Panc1 (cell line): ENCODE measurements around the gene LMBRD2. TPM values are rescaled to one million over a fixed set of nuclear protein-coding genes. Genes with fewer than 3 reads are reported as not detected.

Source experiments
- ATAC-seq: fragments of 200-7000 bp; cut with Tn5 transposase; 2 replicates; pipeline ENCODE4 v1.9.1; 2020; ENCODE audit warnings: mild to moderate bottlenecking, moderate library complexity
- BruUV-seq: library from RNA; stranded (reverse); fragments of 400-500 nt; replicated peaks from 2 replicates; lab custom pipeline; 2021; lab: Mats Ljungman, UMichigan
- CTCF ChIA-PET: fragments of 300-600 bp; sonication (Branson Sonifier 250); formaldehyde crosslinking; loops from one replicate; lab custom pipeline; 2022; ENCODE audit warnings: antibody characterized with exemption; lab: Charles Lee
- POLR2A ChIA-PET: fragments of 300-600 bp; sonication (Branson Sonifier 250); formaldehyde crosslinking; loops from one replicate; lab custom pipeline; 2022; ENCODE audit warnings: antibody characterized with exemption; lab: Charles Lee
- DNase-seq: peaks from one replicate; pipeline ENCODE4 v3.0.0-alpha.2; 2010; ENCODE audit warnings: low read depth, low spot score
- H3K27ac ChIP-seq: 2 replicates; pipeline ENCODE4 v1.5.1; 2011; ENCODE audit warnings: mild to moderate bottlenecking, low read length, inconsistent platforms
- H3K27me3 ChIP-seq: fragments of 200-500 bp; sonication (Bioruptor generic); 2 replicates; pipeline ENCODE4 v1.6.0; 2014; ENCODE audit warnings: low read length, inconsistent platforms; ENCODE audit not compliant: control insufficient read depth, insufficient read depth
- H3K36me3 ChIP-seq: fragments of 200-500 bp; sonication (Bioruptor generic); 2 replicates; pipeline ENCODE4 v1.5.1; 2014; ENCODE audit warnings: inconsistent platforms, mild to moderate bottlenecking, low read length, moderate library complexity; ENCODE audit not compliant: control insufficient read depth, insufficient read depth
- H3K4me1 ChIP-seq: 2 replicates; pipeline ENCODE4 v1.5.1; 2011; ENCODE audit warnings: inconsistent platforms, mild to moderate bottlenecking, low read length, moderate library complexity; ENCODE audit not compliant: control insufficient read depth, insufficient read depth
- H3K4me3 ChIP-seq, 2 experiments: 2 replicates each; pipeline ENCODE4 v1.5.1; 2011 to 2012; ENCODE audit warnings: low read depth in 2 of 2, low read length in 2 of 2, mild to moderate bottlenecking in 2 of 2, inconsistent platforms in 1 of 2, moderate library complexity in 1 of 2
- H3K9me3 ChIP-seq: fragments of 200-500 bp; sonication (Bioruptor generic); 2 replicates; pipeline ENCODE4 v1.5.1; 2014; ENCODE audit warnings: low read depth, mild to moderate bottlenecking, inconsistent platforms, low read length, moderate library complexity; ENCODE audit not compliant: control insufficient read depth, insufficient read depth
- SIN3A ChIP-seq: IDR thresholded peaks from 2 replicates; pipeline ENCODE4 v1.6.1; 2012; ENCODE audit warnings: low read depth, mild to moderate bottlenecking, low read length, moderate library complexity, borderline replicate concordance; ENCODE audit not compliant: insufficient read depth
- TCF7L2 ChIP-seq: IDR thresholded peaks from 2 replicates; pipeline ENCODE4 v1.6.1; 2011; ENCODE audit warnings: mild to moderate bottlenecking, low read depth, low read length, inconsistent platforms
- in situ Hi-C: cut with HindIII; loops from 2 replicates; pipeline ENCODE4 v1.10.0; 2016; ENCODE audit warnings: low sequenced_read_pairs, low pct_unique_long_range_greater_than_20kb
- intact Hi-C: fragments of 100-400 bp; cut with micrococcal nuclease; formaldehyde crosslinking; loops from one replicate; pipeline ENCODE4 v1.10.0; 2022; ENCODE audit not compliant: unreplicated experiment
- total RNA-seq: library from RNA; stranded (reverse); gene quantifications from one replicate; pipeline ENCODE4 v1.2.1, GENCODE V29; 2021; ENCODE audit not compliant: unreplicated experiment
- TF ChIP-seq, protein P1 (sequence below): fragments of 450-650 bp; IDR thresholded peaks from 2 replicates; pipeline ENCODE4 v1.5.1; 2017; ENCODE audit warnings: mild to moderate bottlenecking
- TF ChIP-seq, protein P2 (sequence below), 2 experiments: IDR thresholded peaks; 2 replicates each; pipeline ENCODE4 v1.6.1; 2011 to 2012; ENCODE audit warnings: low read depth in 2 of 2, control low read depth in 1 of 2, low read length in 1 of 2, mild to moderate bottlenecking in 1 of 2, moderate library complexity in 1 of 2; ENCODE audit not compliant: insufficient read depth in 1 of 2

Gene LMBRD2
- total RNA-seq, 1 experiment from 2014 or later, result 7.1 TPM

DNA sequence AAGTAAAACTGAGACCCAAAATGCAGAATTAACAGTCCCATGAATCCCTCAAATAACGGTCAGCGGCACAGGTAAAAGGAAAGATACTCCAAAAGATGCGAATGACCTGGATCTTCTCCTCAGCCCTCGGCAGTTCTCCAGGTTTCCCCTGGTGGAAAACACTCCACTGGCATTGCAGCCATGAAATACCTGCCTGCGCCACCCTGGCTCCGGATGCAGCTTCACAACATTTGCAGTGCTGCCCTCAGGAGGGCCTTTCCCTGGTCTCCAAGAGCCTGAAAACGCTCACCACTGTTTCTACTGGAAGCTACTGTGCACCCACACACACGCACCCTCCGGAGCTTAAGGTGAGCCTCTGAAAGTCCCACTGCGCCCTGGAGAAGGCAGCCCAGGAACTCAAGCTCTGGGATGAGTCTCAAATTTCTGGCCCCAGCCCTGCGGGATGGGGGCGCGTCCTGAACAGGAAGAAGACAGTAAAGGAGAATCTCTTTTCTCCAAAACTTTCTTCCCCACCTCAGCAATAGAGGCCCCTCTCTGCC, 85.6 kb downstream of the LMBRD2 start:
- Histone ChIP-seq H3K4me1 (no peaks in the 10 kb centered on the region; the same call in 1 of the 2 replicates), H3K36me3 (no peaks in the 10 kb centered on the region), H3K9me3 (no peaks in the 10 kb centered on the region), H3K4me3 (peak overlapping the region in 1 of 2 experiments; percentile 12; a peak in 2 of 4 replicates), H3K27me3 (peaks cover 21% of the 10 kb centered on the region), H3K27ac (no peak overlapping the region)
- CTCF ChIA-PET, result interaction anchor here (1.6 kb wide), 1 partner anchor 13 kb away, joined by 3 read pairs; no protein-coding TSS in a partner anchor
- intact Hi-C loops (no loop called here), in situ Hi-C loops (no loop called here)
- DNase-seq (no peak), ATAC-seq (0 out of 2 replicates have a peak, but pooled peaks have one; percentile 34)
- POLR2A ChIA-PET, result no interaction called here
- TF ChIP-seq, protein P1, sequence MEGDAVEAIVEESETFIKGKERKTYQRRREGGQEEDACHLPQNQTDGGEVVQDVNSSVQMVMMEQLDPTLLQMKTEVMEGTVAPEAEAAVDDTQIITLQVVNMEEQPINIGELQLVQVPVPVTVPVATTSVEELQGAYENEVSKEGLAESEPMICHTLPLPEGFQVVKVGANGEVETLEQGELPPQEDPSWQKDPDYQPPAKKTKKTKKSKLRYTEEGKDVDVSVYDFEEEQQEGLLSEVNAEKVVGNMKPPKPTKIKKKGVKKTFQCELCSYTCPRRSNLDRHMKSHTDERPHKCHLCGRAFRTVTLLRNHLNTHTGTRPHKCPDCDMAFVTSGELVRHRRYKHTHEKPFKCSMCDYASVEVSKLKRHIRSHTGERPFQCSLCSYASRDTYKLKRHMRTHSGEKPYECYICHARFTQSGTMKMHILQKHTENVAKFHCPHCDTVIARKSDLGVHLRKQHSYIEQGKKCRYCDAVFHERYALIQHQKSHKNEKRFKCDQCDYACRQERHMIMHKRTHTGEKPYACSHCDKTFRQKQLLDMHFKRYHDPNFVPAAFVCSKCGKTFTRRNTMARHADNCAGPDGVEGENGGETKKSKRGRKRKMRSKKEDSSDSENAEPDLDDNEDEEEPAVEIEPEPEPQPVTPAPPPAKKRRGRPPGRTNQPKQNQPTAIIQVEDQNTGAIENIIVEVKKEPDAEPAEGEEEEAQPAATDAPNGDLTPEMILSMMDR, result no peak
- TF ChIP-seq TCF7L2, result no peak
- no TSS peak for BruUV-seq

DNA sequence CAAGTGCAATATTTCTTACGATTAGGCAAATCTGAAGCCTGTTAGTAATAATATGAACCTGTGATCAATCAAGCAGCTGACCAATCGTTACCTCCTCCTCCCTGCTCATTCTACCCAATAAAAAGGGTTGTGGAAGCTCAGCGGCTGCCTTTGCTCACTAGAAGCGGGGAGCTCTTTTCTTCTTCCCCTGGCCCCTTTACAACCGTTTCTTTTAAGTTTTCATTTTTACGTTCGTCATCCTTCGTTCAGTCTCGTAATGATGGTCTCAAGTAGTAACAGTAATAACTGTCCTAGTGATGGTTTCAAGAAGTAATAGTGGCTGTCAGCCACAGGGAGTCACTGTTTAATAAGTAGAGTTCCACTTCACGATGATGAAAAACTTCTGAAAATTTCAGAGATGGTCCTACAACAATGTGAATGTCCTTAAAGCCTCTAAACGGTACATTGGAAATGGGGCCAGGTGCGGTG, 91.2 kb downstream of the LMBRD2 start:
- CTCF ChIA-PET, result interaction anchor here (0.5 kb wide), 1 partner anchor 9 kb away, joined by 3 read pairs; no protein-coding TSS in a partner anchor
- Histone ChIP-seq H3K9me3 (no peaks in the 10 kb centered on the region), H3K4me1 (peaks cover 6% of the 10 kb centered on the region; the same call in 1 of the 2 replicates), H3K27me3 (peaks cover 7% of the 10 kb centered on the region; the same call in 1 of the 2 replicates), H3K36me3 (no peaks in the 10 kb centered on the region), H3K27ac (no peak overlapping the region), H3K4me3 (peak overlapping the region in 1 of 2 experiments; percentile 11; a peak in 1 of 4 replicates)
- no peak for DNase-seq
- 0 out of 2 replicates have a peak, but pooled peaks have one; percentile 48 for ATAC-seq
- TF ChIP-seq TCF7L2 (no peak), SIN3A (no peak)
- TF ChIP-seq, protein P1, result peak; percentile 53
- TF ChIP-seq, protein P2, sequence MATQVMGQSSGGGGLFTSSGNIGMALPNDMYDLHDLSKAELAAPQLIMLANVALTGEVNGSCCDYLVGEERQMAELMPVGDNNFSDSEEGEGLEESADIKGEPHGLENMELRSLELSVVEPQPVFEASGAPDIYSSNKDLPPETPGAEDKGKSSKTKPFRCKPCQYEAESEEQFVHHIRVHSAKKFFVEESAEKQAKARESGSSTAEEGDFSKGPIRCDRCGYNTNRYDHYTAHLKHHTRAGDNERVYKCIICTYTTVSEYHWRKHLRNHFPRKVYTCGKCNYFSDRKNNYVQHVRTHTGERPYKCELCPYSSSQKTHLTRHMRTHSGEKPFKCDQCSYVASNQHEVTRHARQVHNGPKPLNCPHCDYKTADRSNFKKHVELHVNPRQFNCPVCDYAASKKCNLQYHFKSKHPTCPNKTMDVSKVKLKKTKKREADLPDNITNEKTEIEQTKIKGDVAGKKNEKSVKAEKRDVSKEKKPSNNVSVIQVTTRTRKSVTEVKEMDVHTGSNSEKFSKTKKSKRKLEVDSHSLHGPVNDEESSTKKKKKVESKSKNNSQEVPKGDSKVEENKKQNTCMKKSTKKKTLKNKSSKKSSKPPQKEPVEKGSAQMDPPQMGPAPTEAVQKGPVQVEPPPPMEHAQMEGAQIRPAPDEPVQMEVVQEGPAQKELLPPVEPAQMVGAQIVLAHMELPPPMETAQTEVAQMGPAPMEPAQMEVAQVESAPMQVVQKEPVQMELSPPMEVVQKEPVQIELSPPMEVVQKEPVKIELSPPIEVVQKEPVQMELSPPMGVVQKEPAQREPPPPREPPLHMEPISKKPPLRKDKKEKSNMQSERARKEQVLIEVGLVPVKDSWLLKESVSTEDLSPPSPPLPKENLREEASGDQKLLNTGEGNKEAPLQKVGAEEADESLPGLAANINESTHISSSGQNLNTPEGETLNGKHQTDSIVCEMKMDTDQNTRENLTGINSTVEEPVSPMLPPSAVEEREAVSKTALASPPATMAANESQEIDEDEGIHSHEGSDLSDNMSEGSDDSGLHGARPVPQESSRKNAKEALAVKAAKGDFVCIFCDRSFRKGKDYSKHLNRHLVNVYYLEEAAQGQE (IDR thresholded peaks at IDR 0.05; ENCODE audit: insufficient read depth in 1 of 2, low read depth in 2 of 2, low read length in 1 of 2), result no peak
- in situ Hi-C loops (no loop called here), intact Hi-C loops (no loop called here)
- POLR2A ChIA-PET, result no interaction called here
- no TSS peak for BruUV-seq
